GM19372 (cell line): ENCODE data around the gene PCCA.
"Not testable (repeated sequence)": the region's sequence is repeated elsewhere in the genome, so short reads cannot be mapped to it uniquely, and the experiment has no call there.

ENCODE experiments used
- ATAC-seq: cut with Tn5 transposase; IDR thresholded peaks from one replicate; pipeline ENCODE4 v1.9.1; 2021; ENCODE audit warnings: mild to moderate bottlenecking, low read depth, moderate library complexity; ENCODE audit not compliant: unreplicated experiment

The PCCA gene

GRCh38 chr13:100340865-100341264 lies 252.0 kb downstream of the PCCA start:
- ATAC-seq: no peak

GRCh38 chr13:100341327-100341726 lies 252.4 kb downstream of the PCCA start:
- no peak for ATAC-seq

- no peak for ATAC-seq
Observed at GRCh38 chr13:100344544-100344943, 255.7 kb downstream of the PCCA start.

- no peak for ATAC-seq
Observed at GRCh38 chr13:100347968-100348367, 259.1 kb downstream of the PCCA start.

- ATAC-seq: no peak
Observed at GRCh38 chr13:100349594-100349993, 260.7 kb downstream of the PCCA start.

- no peak for ATAC-seq
Observed at GRCh38 chr13:100350601-100351000, 261.7 kb downstream of the PCCA start.

- ATAC-seq: no peak
Observed at GRCh38 chr13:100356426-100356825, 267.5 kb downstream of the PCCA start.

- no peak for ATAC-seq
Observed at GRCh38 chr13:100356889-100357288, 268.0 kb downstream of the PCCA start.

GRCh38 chr13:100357764-100358163 lies 268.9 kb downstream of the PCCA start:
- ATAC-seq: no peak

- no peak for ATAC-seq
Observed at GRCh38 chr13:100361504-100361903, 272.6 kb downstream of the PCCA start.

- no peak for ATAC-seq
Observed at GRCh38 chr13:100362371-100362770, 273.5 kb downstream of the PCCA start.

GRCh38 chr13:100362781-100363180 lies 273.9 kb downstream of the PCCA start:
- ATAC-seq: no peak

- no peak for ATAC-seq
Observed at GRCh38 chr13:100363285-100363711, 274.4 kb downstream of the PCCA start.

- no peak for ATAC-seq
Observed at GRCh38 chr13:100363874-100364273, 275.0 kb downstream of the PCCA start.

GRCh38 chr13:100364591-100364990 lies 275.7 kb downstream of the PCCA start:
- ATAC-seq: no peak

GRCh38 chr13:100365680-100366079 lies 276.8 kb downstream of the PCCA start:
- no peak for ATAC-seq

GRCh38 chr13:100378533-100378932 lies 289.6 kb downstream of the PCCA start:
- ATAC-seq: no peak

GRCh38 chr13:100381595-100382224 lies 292.8 kb downstream of the PCCA start:
- no peak for ATAC-seq

GRCh38 chr13:100382785-100383184 lies 293.9 kb downstream of the PCCA start:
- no peak for ATAC-seq

- ATAC-seq: no peak
Observed at GRCh38 chr13:100387416-100387815, 298.5 kb downstream of the PCCA start.

- ATAC-seq: not testable (repeated sequence)
Observed at GRCh38 chr13:100388150-100388549, 299.3 kb downstream of the PCCA start.

GRCh38 chr13:100388923-100389322 lies 300.0 kb downstream of the PCCA start:
- no peak for ATAC-seq

GRCh38 chr13:100389617-100390016 lies 300.7 kb downstream of the PCCA start:
- no peak for ATAC-seq
